ENCODE results near the gene NPIPB2. TPM values are rescaled to one million over a fixed set of nuclear protein-coding genes. Genes with fewer than 3 reads are reported as not detected.

The NPIPB2 gene
- polyA plus RNA-seq, 5 donors = 4.4 to 11.8 (median 8.3) TPM

DNA sequence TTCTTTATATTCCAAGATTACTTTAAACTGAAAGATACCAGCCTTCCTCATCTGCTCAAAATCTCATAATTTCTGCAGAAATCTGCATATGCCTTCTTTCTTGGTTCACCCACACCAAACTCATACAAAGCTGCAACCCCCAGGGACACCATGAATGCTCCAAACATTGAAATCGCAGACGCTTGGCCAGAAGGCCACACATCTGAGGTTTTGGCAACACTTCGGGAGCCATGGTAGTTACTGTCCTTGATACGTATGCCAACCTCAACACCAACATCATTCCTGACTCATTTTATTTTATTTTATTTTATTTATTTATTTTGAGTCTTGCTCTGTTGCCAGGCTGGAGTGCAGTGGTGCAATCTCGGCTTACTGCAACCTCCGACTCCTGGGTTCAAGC is 37.9 kb downstream of the NPIPB2 start:
- DNase-seq = no peak

DNA sequence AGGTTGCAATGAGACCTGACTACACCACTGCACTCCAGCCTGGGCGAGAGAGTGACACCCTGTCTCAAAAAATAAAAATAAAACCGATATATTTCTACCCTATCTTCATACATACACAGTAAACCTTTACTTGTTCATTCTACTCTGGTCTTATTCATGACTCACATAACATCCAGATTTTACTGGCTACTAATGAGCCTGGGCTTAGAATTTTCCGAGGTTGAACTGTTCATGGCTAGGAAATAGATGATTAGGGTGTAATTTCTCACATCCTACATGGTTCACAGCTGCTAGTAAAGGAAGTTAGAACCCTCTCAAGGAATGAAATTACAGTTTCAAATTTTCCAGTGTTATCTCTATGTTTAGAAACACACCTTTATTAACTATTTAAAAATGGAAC is 40.8 kb downstream of the NPIPB2 start:
- no peak for DNase-seq

DNA sequence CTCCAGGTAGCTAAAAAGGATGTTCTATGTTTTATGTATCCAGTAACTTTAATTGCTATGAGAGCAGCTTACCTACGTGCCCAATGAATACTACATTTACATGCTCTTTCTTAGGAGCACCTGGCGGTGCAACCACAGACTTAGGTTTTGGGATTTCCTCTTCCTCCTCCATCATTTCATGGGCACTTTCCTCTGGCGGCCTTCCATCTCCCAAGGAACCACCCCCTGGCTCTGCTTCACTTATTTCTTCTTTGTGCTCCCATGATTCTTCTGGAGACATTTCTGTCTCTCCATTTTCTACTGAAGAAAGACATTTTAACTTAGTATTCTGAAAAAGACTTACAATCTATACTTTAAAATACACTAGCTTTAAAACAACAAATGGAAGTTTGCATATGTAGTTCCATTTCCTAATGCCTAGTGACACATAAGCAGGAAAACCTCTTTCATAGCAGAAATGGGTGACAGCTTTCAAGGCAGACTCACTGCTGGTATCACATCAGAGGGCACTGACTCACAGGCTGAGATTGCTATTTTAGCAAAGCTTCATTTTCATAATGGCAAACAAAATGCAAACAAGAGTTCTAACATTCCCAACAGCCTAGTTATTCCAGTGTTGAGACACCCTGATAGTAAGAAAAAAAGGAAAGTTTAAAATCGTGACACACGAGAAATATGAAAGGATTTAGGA is 45.2 kb downstream of the NPIPB2 start:
- no peak for DNase-seq

DNA sequence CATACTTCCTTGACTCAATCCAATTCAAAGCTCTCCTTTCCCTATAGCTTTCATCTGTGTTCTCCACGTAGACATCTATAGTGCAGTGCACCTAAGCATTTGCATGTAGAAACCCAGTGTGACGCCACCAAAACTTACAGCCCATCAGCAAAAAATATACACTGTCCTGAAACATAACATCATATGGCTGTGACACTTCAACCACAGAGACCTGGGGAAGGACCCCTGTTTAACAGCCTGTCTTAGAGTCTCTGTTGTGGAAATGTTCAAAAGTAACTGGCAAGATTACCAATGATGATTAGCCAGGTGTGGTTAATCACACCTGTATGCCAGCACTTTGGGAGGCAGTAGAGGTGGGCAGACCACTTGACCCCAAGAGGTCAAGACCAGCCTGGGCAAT is 48.3 kb downstream of the NPIPB2 start:
- no peak for DNase-seq

DNA sequence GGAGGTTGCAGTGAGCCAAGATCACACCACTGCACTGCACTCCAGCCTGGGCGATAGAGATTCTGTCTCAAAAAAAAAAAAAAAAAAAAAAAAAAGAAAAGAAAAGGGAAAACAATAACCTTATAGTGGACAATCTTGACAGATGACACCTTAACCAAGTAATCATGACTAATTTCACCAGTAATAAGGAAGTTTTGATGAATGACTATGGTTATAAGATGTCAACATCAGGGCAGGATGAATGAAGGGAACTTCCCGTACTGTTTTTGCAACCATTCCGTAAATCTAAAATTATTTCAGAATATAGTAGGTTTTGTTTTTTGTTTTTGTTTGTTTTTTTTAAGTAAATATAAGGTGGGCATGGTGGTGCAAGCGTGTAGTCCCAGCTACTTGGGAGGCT is 49.1 kb downstream of the NPIPB2 start:
- no peak for DNase-seq

DNA sequence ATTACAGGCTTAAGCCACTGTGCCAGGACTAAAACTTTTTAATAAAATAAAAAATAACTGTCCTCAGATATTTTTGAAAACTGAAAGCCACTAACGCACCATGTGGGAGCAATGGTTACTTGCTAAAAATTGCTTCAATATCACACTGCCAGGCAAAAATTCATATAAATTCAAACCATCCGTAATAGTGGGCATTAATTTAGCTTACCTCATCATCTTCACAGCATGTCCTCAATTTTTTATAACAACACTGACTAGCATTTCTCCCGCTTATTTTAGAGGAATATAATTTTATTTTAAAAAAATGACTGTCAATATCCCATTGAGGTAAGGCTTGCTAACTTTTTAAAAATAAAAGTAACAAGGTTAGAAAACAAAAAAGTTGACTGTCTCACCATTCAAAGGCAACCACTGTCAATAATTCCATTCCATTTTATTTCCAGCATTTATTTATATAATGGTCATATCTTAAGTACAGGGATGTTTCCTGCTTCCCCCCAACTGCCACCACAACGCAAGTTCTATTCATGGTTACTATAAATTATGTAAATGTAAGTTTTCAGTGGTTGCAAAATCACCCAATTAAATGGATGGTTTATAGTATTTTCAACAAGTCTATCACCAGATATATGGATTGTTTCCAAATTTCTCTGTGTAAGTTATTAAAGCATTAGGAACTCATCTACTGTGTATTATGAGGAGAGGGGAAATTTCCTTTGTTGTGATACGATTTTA is 51.4 kb downstream of the NPIPB2 start:
- no peak for DNase-seq

DNA sequence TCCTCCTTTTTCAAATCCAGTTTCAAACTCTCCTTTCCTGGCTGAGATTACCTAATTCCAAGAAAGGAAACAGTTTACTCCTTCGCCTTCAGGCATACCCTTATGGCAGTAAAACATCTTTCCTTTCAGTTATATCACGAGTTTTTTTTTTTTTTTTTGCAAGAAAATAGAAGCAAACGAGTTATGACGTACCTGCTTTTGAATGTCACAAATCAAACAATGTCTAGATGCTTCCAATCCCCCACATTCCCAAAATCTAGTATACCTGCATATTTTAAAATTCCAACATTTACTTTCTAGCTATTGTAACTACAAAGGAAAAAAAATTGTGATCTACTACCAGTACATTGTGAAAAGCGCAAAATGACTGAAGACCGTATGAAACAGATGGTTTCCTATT is 55.0 kb downstream of the NPIPB2 start:
- DNase-seq = no peak

DNA sequence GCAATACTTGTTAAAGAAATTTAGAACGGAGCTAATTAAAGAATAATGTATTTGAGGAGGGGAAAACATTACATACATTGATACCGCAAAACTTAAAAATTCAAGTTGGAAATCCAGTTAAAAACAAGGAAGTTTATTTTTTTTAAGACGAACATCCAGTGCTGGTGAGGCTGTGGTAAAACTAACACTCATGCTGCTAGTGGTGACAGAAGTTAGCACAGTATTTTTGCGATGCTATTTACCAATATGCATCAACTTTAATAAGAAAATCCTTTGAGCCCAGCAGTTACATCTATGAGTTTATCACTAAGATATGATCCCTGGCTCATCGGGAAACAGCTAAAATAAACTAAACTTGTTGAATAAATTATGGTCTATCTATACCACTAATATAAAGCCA is 57.8 kb downstream of the NPIPB2 start:
- DNase-seq = no peak

DNA sequence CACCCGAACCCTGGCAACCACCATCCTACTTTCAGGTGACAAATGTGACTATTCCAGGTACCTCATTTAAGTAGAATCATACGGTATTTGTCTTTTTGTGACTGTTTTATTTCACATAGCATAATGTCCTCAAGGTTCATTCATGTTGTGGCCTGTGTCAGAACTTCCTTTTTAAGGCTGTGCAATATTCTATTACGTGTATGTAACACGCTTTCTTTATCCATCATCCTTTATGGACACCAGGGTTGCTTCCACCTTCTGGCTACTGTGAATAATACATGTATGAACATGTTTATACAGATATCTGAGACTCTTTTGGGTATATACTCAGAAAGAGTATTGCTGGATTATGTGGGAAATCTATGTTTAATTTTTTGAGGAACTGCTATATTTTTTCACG is 61.8 kb downstream of the NPIPB2 start:
- no peak for DNase-seq

DNA sequence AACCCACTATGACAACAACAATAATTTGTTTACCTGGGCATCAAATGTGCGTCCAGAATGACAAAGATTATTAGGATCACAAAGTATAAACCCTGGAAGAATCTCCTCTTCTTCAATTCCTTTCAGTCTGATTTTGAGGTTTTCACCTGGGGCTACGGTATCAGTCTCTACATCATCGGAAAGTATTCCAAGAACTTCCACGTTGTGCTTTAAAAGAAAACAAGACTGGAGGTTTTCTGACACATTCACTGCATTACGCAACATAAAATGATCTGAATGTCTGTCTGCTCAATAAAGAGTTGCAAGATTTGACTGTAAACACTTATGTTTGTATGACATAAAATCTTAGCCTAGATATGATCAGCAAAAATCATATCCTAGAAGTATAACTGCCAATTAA is 64.5 kb downstream of the NPIPB2 start:
- DNase-seq = no peak

Other genes with a start within 250 kb of the NPIPB2 start
- 10 to 100 TPM; 32.3 to 44.8 (median 37.1) TPM for gene TXNDC11, start 199.2 kb downstream of the NPIPB2 start, polyA plus RNA-seq (ENCODE audit: insufficient read depth in 1 of 5, insufficient read length in 5 of 5, low replicate concordance in 1 of 5)
- 100 to 1,000 TPM in 4 of 5 donors, 10 to 100 TPM in 1; 75.9 to 146 (median 113) TPM for gene ZC3H7A, start 144.8 kb downstream of the NPIPB2 start, polyA plus RNA-seq (ENCODE audit: insufficient read depth in 1 of 5, insufficient read length in 5 of 5, low replicate concordance in 1 of 5)
- 100 to 1,000 TPM; 239 to 296 (median 259) TPM for gene RSL1D1, start 90.5 kb downstream of the NPIPB2 start, polyA plus RNA-seq (ENCODE audit: insufficient read depth in 1 of 5, insufficient read length in 5 of 5, low replicate concordance in 1 of 5)
- 100 to 1,000 TPM in 3 of 5 donors, 10 to 100 TPM in 2; 83.8 to 110 (median 103) TPM for gene GSPT1, start 26.1 kb downstream of the NPIPB2 start, polyA plus RNA-seq (ENCODE audit: insufficient read depth in 1 of 5, insufficient read length in 5 of 5, low replicate concordance in 1 of 5)
- gene TNFRSF17, start 23.2 kb upstream of the NPIPB2 start, polyA plus RNA-seq (ENCODE audit: insufficient read depth in 1 of 5, insufficient read length in 5 of 5, low replicate concordance in 1 of 5) = under 1 TPM in 2 of 5 donors, not detected in 3; 0.22 to 0.30 TPM
- 10 to 100 TPM; 10.1 to 12.5 (median 11.1) TPM for gene SNX29, start 34.7 kb upstream of the NPIPB2 start, polyA plus RNA-seq (ENCODE audit: insufficient read depth in 1 of 5, insufficient read length in 5 of 5, low replicate concordance in 1 of 5)